ENCODE data around the gene ZNF684.
"Not testable (repeated sequence)": the region's sequence is repeated elsewhere in the genome, so short reads cannot be mapped to it uniquely, and the experiment has no call there.

The ZNF684 gene

DNA sequence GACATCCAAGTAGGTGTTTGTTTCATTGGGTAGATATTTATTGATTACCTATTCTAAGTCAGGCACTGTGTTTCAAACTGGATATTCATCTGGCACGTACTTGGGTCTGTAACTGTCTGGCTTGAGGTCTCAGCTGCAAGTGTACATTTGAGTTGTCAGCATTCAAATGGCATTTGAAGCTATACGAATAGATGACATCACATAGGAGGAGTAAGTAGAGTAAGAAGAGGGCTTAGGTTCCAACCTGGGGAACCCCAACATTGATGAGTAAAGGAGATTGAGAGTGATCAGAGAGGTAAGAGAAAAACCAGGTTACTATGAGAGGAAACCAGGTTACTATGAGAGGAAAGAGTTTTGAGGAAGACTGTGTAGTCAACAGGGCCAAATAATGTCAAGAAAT is 30.7 kb downstream of the ZNF684 start:
- no peak for TF ChIP-seq CTCF (IDR thresholded peaks at IDR 0.05)
- H3K4me1 ChIP-seq: no peaks in the 10 kb centered on the region
- H3K9me3 ChIP-seq: no peaks in the 10 kb centered on the region
- no peak overlapping the region for H3K4me3 ChIP-seq
- no peaks in the 10 kb centered on the region for H3K36me3 ChIP-seq
- no peaks in the 10 kb centered on the region for H3K27me3 ChIP-seq
- intact Hi-C loops (cut with DNase I; ENCODE audit: low total_unique reads): no loop called here
- no peak for DNase-seq
- H3K27ac ChIP-seq: no peak overlapping the region

DNA sequence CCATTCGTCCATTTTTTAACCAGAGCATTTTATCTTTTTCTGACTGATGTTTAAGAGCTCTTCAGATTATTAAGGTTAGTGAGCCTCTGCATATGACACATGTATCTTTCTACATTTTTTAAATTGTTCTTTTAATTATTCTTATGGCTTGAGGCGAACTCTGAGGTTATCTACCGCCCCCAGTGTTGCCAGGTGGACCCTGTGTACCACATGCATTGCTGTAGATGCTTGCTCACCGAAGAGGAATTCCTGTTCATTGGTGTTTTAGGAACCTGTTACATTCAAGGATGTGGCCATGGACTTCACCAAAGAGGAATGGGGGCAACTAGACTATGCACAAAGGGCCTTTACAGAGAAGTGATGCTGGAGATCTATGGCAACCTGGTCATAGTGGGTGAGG is 31.8 kb downstream of the ZNF684 start:
- no peaks in the 10 kb centered on the region for H3K27me3 ChIP-seq
- DNase-seq: no peak
- TF ChIP-seq CTCF (IDR thresholded peaks at IDR 0.05): no peak
- H3K9me3 ChIP-seq: no peaks in the 10 kb centered on the region
- intact Hi-C loops (cut with DNase I; ENCODE audit: low total_unique reads): no loop called here
- H3K4me1 ChIP-seq: no peaks in the 10 kb centered on the region
- no peak overlapping the region for H3K4me3 ChIP-seq
- H3K27ac ChIP-seq: no peak overlapping the region
- no peaks in the 10 kb centered on the region for H3K36me3 ChIP-seq

GRCh38 chr1:40564506-40564905 is 33.1 kb downstream of the ZNF684 start:
- H3K9me3 ChIP-seq: no peaks in the 10 kb centered on the region
- H3K27ac ChIP-seq: no peak overlapping the region
- no peaks in the 10 kb centered on the region for H3K36me3 ChIP-seq
- TF ChIP-seq CTCF (IDR thresholded peaks at IDR 0.05): no peak
- H3K4me1 ChIP-seq: no peaks in the 10 kb centered on the region
- no peak overlapping the region for H3K4me3 ChIP-seq
- no peak for DNase-seq
- no peaks in the 10 kb centered on the region for H3K27me3 ChIP-seq
- intact Hi-C loops (cut with DNase I; ENCODE audit: low total_unique reads): no loop called here

GRCh38 chr1:40564913-40565312 is 33.5 kb downstream of the ZNF684 start:
- Histone ChIP-seq H3K9me3 (no peaks in the 10 kb centered on the region), H3K4me1 (no peaks in the 10 kb centered on the region), H3K36me3 (no peaks in the 10 kb centered on the region), H3K27ac (no peak overlapping the region), H3K27me3 (no peaks in the 10 kb centered on the region), H3K4me3 (no peak overlapping the region)
- intact Hi-C loops (cut with DNase I; ENCODE audit: low total_unique reads): no loop called here
- DNase-seq: no peak
- TF ChIP-seq CTCF (IDR thresholded peaks at IDR 0.05): no peak

DNA sequence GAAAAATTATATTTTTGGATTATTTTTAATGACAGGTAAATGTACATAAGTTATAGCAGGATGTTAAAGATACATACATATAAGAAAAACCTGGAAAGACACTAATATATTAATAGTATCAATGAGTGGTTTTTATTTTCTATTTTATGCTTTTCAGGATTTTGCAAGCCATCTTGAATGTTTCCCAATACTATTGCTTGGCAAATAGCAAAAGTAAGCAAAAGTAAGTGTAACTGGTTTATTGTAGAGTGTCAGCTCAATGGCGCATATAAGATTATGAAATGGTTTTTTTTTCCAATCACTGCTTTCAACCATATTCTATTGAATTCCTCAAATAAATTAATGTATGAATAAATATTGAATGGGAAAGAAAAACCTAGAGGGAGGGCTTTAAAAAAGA is 36.4 kb downstream of the ZNF684 start:
- no peak for TF ChIP-seq CTCF (IDR thresholded peaks at IDR 0.05)
- no peak overlapping the region for H3K4me3 ChIP-seq
- H3K27ac ChIP-seq: no peak overlapping the region
- H3K4me1 ChIP-seq: no peaks in the 10 kb centered on the region
- H3K9me3 ChIP-seq: no peaks in the 10 kb centered on the region
- no peaks in the 10 kb centered on the region for H3K36me3 ChIP-seq
- no peaks in the 10 kb centered on the region for H3K27me3 ChIP-seq
- DNase-seq: no peak
- intact Hi-C loops (cut with DNase I; ENCODE audit: low total_unique reads): no loop called here

DNA sequence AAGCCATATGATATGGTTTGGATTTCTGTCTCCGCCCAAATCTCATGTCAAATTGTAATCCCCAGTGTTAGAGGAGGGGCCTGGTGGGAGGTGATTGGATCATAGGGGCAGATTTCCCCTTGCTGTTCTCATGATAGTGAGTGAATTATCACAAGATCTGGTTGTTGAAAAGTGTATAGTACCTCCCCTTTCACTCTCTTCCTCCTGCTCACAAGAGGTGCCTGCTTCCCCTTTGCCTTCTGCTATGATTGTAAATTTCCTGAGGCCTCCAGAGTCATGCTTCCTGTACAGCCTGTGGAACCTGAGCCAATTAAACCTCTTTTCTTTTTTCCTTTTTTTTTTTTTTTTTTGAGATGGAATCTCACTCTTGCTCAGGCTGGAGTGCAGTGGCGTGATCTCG is 43.4 kb downstream of the ZNF684 start:
- H3K27me3 ChIP-seq; H3K9me3 ChIP-seq; intact Hi-C loops (cut with DNase I; ENCODE audit: low total_unique reads); H3K27ac ChIP-seq; H3K36me3 ChIP-seq; DNase-seq; H3K4me1 ChIP-seq; H3K4me3 ChIP-seq: not testable (repeated sequence)
